ENCODE results near the gene SNX20.

SNX20 gene

DNA sequence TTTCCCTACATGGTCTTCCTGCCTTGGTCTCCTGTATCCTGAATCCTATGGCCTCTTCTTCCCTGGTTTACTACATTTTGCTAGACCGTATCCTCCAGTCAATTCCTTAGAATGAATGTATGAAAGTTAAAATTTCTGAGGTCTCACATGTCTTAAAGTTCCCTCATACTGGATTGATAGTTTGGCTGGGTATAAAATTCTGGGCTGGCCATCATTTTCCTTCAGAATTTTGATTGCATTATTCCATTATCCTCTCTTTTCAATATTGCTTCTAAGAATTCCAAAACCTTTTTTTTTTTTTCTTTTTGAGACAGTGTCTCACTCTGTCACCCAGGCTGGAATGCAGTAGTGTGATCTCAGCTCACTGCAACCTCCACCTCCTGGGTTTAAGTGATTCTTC lies 23.1 kb upstream of the SNX20 start:
- no peak for DNase-seq

DNA sequence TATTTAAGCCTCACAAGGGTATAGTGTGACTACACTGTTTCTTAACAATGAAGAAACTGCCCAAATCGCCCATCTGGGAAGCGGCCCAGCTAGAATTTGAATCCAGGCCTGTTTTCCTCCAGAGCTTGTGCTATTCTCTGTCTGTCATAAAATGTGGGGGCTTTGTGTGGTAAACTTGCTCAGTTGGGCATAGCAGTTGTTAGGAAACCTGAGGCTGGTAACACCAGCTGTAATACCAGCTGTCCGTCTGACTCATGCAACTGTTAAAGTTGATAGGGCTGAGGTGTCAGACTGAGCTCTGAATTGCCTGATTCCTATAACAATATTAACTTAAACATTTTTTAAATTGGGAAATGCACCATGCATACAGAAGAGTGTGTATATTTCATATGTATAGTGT lies 21.6 kb upstream of the SNX20 start:
- no peak for DNase-seq

DNA sequence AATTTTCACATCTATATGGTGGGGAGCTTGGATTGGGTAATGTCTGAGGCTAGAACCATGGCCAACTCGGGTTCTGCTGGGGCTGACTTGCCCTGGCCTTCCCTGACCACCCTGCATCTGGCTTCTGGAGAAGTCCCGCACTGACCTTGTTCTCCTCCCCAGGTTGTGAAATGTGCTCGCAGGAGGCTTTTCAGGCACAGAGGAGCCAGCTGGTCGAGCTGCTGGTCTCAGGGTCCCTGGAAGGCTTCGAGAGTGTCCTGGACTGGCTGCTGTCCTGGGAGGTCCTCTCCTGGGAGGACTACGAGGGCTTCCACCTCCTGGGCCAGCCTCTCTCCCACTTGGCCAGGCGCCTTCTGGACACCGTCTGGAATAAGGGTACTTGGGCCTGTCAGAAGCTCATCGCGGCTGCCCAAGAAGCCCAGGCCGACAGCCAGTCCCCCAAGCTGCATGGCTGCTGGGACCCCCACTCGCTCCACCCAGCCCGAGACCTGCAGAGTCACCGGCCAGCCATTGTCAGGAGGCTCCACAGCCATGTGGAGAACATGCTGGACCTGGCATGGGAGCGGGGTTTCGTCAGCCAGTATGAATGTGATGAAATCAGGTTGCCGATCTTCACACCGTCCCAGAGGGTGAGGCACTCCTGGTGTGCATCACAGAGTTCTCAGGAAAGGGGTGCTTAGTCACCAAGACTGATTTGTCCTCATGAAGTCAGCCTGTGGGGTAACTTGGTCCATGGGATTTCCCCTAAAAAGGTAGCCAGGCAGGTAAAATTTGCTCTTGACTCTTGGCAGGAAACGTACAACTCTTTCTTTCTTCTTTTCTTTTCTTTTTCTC lies 18.4 kb upstream of the SNX20 start:
- no peak for DNase-seq

DNA sequence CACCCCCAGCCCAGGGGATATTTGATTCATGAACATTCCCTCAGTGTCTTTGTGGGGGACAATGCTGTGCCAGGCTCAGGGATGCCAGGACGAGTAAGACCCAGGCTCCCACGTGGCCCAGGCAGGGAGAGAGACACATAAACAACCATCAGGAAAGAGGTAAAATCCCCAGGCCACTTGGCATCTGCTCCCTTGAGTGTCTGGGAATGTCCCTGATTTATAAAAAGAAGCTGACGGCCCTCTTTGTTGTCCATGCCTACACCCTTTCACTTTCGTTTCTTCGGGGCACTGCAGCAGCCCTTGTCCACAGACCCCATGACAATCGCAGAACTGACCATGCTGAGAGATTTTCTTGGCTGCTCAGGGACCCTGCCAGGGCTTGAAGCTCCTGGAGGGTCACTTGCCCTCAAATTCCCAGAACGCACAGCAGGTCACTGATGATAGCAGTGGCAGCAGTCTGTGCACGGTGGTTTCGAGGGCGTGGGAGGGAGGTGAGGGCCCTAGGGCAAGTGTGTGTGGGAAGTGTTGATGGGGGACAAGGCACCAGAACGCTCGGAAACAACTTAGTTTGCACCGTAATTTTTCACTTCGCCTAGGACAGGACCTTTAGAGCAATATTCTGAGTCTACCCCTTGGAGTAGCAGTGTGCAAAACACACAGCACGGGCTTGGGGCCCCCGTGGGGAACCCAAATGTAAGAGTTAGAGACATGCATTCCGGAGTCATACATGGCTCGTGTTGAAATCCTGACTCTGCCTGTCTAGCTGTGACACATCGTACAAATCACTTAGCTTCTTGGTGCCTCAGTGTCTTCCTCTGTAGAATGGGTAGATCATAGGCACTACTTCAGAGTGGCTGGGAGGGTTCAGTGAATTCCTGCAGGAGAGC lies 17.0 kb upstream of the SNX20 start:
- peak; percentile 24 for DNase-seq

DNA sequence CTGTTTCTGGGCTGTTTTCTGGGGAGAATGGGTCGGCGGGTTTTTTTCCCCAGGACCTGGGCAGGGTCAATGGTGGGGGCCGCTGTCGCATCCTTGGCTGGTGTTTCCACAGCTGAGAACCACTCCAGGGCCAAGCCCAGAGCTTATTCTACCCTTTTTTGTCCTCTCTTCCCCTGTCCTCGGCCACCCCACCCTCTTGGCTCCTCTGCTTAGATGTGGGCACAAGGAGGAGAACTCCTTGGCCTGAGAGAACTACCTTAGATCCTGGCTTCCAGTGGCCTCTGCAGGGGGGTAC lies 16.3 kb upstream of the SNX20 start:
- DNase-seq = no peak

DNA sequence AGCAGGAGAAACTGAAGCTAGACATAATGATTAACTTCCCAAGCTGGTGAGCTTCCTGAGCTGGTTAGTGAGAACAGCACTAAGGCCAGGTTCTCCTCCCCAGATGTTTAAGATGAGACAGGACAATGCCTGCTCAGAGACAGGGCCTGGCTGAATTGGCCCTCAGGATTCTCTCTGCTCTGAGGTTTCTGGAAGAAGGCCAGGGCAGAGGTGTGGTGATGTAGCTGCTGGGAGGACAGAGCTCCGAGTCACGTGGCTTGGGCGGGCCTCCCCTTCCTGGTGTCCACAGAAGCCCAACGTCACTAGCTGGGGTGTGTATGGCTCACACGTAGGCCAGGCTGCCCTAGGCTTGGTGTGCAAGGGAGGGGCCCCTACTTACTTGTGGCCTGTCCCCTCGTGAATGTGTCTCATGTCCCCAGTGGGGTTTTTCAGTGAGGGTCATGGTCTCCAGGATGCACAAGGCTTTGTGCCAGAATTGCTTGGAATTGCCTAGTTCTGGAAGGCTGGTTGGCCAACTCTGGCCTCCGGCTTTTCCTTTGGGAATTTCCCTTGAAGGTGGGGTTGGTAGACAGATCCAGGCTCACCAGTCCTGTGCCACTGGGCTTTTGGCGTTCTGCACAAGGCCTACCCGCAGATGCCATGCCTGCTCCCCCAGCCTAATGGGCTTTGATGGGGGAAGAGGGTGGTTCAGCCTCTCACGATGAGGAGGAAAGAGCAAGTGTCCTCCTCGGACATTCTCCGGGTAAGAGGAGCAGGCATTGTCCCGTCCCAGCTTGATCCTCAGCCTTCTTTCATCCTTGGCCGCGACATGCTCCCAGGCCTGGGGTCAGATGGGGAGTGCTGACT lies 15.7 kb upstream of the SNX20 start:
- DNase-seq = no peak

DNA sequence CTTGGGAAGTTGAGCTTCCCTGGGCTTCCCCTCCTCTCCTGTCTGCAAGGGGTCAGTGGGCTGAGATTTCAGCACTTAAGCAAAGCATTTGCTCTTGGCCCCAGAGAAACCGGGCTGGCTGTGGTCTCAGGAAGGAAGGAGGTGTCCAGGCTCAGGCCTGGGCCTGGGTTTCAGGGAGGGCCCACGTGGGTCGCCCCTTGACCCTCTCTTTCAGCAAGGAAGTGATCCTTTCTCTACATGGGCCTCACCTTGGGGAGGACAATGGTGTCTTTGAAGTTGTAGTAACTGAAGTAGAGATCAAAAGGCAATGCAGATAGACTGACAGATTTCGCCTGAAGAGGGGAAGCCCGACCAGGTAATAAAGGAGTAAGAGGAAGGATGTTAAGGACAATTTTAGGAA lies 15.0 kb upstream of the SNX20 start:
- no peak for DNase-seq

DNA sequence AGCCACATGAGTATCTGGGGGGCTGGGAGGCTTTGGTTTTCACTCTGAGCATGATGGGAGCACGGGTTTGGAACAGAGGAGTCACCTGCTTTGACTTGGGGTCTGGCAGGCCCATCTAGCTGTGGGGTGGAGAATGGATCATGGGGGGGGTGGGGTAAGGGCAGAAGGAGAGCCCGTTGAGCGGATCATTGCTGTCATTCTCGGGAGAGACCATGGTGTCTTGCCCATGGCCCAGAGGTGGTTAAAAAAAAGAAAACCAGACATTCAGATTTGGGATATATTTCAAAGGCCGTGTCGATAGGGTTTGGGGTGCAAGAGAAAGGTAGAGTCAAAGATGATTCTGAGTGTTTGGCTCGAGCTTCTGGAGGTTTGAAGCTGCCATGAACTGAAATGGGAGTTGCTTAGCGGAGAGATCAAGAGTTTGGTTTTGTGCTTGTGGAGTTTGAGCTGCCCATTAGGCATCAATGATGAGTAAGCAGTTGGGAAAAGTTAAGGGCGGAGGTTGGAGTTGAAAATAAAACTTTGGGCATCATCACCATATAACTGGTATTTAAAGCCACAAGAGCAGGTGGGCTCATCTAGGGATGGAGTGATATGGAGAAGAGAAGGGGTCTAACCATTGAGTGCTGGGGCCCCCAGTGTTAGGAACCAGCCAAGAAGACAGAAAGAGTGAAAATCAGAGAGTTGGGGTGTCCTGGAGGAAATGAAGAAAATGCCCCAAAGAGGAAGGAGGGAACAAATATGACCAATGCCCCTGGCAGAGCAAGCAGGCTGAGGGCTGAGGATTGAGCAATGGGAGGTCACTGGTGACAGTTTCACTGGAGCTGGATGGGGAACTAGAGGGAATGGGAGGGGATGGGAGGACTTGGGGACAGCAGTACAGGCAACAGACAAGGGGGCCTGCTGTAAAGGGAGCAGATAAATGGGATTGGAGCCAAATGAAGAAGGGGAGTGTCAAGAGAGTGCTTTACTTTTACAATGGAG lies 14.2 kb upstream of the SNX20 start:
- DNase-seq = no peak

DNA sequence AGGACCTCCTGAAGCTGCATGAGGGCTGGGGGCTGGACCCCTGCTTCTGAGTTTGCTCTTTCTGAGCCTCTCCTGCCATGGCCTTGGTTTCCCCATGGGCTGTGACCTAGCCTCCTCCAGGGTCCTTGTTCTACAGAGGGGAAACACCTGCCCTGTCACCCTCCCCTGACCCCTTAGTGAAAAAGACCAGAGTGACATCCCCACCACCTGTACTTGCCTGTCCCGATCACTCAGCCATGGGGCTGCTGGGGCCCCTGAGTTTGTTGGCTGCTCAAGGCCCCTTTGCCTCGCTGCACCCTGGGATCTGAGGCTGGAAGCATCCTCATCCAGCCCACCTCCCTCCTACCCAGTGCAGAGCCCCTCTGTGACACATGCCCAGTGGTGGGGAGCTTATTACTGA lies 13.1 kb upstream of the SNX20 start:
- DNase-seq = no peak

DNA sequence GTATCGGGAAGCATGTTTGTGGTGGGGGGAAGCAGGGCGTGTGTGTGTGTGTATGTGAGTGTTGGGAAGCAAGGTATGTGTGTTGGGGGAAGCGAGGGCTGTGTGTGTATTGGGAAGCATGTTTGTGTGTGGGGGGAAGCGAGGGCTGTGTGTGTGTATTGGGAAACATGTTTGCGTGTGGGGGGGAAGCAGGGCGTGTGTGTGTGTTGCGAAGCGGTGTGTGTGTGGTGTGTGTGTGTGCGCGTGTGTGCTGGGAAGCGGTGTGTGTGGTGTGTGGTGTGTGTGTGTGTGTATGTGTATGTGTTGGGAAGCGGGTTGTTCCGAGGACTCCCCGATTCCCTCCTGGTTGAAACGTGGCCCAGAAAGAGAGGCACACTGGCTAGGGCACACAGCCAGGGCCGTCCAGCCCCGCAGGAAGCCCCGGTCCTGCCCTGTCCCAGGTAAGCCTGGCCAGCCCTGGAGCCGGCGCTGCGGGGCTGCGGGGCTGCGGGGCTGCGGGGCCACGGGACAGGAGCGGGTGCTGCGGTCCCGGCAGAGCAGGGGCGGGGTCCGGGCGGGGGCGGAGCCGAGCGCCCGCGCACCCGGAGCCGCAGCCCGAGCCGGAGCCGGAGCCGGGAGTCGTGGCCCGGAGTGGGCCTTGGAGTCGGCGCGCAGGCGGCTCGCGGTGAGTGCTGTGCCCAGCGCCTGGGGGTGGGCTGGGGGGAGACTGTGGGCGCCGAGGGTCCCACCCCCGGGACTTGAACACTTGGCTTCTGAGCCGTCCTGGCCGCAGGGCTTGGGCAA lies 12.1 kb upstream of the SNX20 start, which contains the start of gene NOD2:
Gene NOD2 (plus strand): TSS at position 608 of the 783 bp plus-strand sequence. CDS start 5,890 bp downstream, outside the sequence.
- DNase-seq = no peak

DNA sequence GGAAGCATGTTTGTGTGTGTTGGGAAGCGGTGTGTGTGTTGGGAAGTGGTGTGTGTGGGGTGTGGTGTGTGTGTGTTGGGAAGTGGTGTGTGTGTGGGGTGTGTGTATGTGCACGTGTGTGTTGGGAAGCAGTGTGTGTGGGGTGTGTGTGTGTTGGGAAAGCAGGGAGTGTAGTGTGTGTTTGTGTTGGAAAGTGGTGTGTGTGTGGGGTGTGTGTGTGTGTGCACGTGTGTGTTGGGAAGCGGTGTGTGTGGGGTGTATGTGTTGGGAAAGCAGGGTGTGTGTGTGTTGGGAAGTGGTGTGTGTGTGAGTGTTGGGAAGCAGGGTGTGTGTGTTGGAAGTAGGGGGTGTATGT lies 11.5 kb upstream of the SNX20 start:
- no peak for DNase-seq

DNA sequence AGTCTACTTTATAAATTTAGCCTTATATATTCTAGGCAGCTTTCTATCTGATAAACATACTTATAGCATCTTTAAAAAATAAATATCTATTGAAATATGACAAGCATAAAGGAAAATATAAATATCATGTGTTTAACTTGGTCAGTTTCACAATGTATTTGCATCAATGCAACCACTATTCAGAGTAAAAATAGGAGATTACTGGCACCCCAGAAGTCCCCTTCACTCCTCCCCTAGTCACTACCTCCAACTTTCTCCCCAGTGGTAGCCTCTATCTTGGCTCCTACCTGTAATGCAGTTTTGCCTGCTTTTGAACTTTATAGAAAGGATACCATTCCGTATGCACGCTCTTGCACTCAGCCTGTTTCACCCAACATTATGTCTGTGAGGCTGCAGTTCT lies 9.1 kb upstream of the SNX20 start:
- no peak for DNase-seq

DNA sequence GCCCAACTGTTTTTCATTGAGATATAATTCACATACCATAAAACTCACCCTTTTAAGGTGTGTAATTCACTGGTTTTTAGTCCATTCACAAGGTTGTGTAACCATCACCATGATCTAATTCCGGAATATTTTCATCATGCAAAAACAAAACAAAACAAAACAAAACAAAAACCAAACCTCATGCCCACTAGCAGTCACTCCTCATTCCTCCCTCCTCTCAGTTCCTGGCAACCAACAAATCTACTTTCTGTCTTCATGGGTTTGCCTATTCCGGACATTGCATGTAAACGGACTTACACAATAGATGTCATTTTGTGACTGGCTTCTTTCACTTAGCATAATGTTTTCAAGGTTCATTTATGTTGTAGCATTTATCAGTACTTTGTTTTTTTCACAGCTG lies 7.8 kb upstream of the SNX20 start:
- no peak for DNase-seq

DNA sequence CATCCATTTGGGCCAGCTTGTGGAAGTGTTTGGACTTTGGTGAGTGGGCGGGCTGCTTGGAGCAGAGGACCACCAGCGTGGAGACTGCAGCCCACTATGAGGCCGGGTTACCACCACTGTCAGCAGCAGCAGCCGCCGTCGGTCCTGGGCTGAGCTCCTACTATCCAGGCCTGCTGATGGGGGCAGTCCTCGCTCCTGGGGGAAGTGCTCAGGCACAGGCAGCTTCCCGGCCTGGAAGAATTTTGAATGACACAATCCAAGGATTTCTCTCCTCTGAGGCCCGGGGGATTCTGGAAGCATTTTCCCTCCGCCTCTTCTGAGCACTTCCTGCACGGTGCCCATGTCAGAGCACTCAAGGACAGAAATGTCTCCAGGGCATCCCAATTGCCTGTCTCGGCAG lies 7.0 kb upstream of the SNX20 start:
- DNase-seq = no peak

DNA sequence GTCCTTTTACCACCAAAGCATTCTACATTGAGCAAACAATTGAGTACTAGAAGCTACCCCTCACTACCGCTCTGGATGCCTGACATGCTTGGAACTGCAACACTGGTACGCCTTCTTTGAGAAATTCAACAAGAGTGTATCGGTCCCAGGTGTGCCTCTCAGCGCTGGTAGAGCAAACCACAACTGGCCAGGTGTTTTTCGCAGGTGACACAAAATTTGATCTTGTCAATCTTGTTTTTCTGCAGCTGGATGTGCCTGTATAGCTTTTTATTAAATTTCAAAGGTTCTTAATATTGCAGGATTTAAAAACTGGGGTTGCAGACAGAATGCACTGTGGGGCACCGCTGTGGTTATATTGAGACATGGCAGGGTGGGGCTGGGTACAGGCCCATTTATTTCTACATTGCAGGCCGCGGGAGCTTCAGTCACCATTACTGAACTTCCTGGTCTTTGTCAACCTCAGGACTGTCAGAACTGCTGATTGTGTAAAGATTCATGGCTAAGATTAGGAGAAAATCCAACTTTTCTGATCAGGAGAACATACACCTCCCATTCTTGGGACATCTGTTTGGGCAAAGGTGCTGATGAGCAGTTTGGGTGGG lies 4.5 kb upstream of the SNX20 start:
- DNase-seq = no peak

DNA sequence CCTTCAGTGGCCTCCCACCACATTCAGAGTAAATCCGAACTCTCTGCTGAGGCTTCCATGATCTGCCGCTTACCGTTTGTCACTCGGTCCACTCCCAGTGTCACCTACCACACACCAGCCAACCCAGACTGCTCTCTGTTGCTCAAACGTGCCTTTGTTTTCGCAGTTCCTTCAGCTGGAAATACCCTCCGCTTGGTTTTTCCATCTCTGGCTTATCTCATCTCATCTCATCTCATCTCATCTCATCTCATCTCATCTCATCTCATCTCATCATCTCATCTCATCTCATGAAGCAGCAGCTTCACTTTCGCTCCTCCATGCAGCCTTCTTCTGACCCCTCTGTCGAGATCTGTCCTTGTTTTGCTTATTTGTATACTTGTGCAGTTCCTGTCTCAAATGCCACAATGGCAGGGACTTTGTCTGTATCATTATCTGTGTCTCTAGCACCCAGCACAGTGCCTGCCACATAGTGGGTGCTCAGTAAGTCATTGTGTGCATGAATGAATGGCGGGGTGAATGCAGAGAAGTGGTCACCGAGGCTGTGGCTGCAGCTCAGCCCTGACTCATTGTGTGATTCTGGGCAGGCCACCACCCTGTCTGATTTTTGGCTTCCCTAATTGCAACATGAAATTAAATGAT lies 3.8 kb upstream of the SNX20 start:
- no peak for DNase-seq

DNA sequence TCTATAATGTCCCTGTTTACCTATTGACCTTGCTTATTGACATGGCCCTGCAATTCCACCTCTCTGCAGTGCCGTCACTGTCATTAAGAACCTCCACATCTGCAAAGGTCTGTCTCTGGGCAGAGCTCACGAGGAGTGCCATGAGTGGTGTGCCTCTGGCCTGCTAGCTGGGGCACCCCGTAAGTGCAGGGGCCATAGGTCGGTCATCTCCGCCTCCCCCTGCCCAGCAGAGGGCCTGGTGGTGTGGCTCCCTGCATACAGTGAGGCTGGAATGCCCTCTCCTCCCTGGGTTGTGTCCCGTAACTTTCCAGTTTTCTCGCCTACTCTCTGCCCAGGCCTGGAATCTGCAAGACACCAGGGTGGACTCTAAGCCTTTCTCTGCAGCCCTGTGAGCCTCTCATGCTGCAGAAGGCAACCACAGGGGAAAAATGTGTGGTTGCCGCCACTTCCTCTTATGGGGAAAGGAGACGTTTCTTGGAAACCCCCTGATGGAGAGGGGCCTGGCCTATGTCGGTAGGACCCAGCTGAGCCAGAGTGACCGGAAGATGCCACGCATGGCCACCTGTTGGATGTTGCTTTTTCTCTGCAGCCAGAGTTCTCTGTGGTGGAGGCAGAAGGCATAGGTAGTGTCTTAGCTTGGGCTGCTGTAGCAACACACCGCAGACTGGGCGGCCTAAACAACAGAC lies 2.7 kb upstream of the SNX20 start:
- no peak for DNase-seq

DNA sequence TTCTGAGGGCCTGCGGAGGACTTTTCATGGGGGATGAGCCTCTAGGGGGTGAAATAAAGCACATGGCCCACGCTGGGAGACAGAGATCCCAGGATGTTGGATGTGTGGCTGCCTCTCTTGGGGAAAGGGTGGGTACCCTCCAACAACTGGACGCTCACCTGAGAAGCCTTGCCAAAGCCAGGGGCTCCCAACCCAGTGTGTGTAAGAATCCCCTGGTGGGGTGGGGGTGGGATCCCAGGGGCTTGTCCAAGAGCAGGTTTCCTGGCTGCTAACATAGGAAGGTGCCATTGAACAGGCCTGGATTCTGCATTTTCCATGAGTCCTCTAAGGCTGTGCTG lies 587 bp downstream of the SNX20 start:
- no peak for DNase-seq

DNA sequence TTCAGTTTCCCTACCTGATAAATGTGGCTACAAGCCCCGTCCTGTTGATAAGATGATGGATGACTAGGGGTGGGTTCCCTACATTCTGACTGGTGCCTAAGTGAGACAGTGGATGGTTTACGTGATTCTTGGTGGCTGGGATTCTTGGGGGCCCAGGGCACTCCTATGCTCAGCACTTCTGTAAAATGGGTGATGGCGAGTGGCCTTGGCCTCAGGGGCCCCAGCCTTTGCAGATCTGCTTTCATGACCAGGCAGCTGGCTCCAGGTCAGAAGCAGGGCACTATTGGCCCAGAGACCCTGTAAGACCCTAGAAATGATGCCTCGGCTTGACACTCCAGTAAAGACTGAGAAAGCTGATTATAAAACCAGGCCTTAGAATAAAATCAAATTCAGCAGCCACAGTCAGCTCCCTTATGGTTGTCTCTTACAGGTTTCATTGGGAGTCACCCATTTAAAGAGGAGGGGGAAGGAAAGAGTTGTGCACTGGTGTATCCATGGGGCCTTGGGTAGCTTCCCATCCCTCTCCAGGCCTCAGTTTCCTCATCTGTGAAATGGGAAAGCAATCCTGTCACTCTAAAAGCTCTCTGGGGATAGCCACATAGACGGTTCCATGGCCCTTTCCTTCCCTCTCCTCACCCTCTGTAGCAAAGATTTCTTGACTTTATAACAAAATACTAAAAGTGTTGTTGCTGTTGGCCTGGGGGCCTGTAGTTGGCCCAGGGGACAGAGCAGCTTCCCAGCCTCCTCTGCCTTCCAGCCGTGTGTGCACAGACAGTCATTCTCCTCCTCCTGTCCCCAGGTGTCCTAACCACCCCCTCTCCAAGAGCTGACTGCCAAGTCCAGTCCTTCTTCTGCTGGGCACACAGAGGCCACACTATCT lies 1.2 kb downstream of the SNX20 start:
- no peak for DNase-seq

Data from midbrain (tissue), 1 donor.